ENCODE data around the gene GPC5. TPM values are rescaled to one million over a fixed set of nuclear protein-coding genes. Genes with fewer than 3 reads are reported as not detected.
A peak's percentile ranks its signal among the peaks of the same experiment; 100 is the strongest.

The GPC5 gene
- total and polyA plus RNA-seq, 9 of the 15 experiments (the other 6 are each of a cell fraction or from before 2014, with no cell fraction given): 0.18 to 0.27 TPM; not detected in 7

GRCh38 chr13:92355213-92355612 is 956.8 kb downstream of the GPC5 start:
- ATAC-seq: peak; percentile 94
- Histone ChIP-seq H4K20me1 (replicated peaks; ENCODE audit: control insufficient read depth, insufficient read depth, low read length) (no peaks in the 10 kb centered on the region), H3K9me1 (ENCODE audit: control insufficient read depth, insufficient read depth, low read length) (no peaks in the 10 kb centered on the region), H3K36me3 (ENCODE audit: control insufficient read depth, insufficient read depth, low read length) (no peaks in the 10 kb centered on the region), H3K27ac (ENCODE audit: extremely low read depth, low read depth, low read length) (no peak overlapping the region), H3K9ac (ENCODE audit: insufficient read depth in 1 of 2, low read depth in 2 of 2, low read length in 2 of 2) (no peak overlapping the region), H3K4me2 (ENCODE audit: insufficient read depth, low read length) (no peak overlapping the region), H3K27me3 (ENCODE audit: control insufficient read depth in 2 of 2, insufficient read depth in 2 of 2, low read length in 2 of 2) (no peaks in the 10 kb centered on the region), H3K79me2 (ENCODE audit: control insufficient read depth, insufficient read depth, low read length) (no peaks in the 10 kb centered on the region), H2AFZ (ENCODE audit: low read depth, low read length) (no peak overlapping the region), H3K4me3 (no peak overlapping the region), H3K4me1 (replicated peaks in 1 of 2; ENCODE audit: control insufficient read depth in 2 of 2, insufficient read depth in 2 of 2, low read length in 2 of 2) (no peaks in the 10 kb centered on the region), H3K9me3 (replicated peaks; ENCODE audit: control insufficient read depth, insufficient read depth, low read depth, low read length) (no peaks in the 10 kb centered on the region)
- TF ChIP-seq SMC3 (conservative IDR thresholded peaks at IDR 0.05; ENCODE audit: insufficient read depth, low read depth, low read length) (peak; percentile 50; the same call in 1 of the 2 replicates), JUND (IDR thresholded peaks at IDR 0.05; ENCODE audit: borderline replicate concordance, low read depth, low read length) (peak; percentile 36; the same call in 1 of the 2 replicates), JUND (tag; IDR thresholded peaks at IDR 0.05; ENCODE audit: borderline replicate concordance, low read depth, low read length) (no peak), TEAD2 (tag; IDR thresholded peaks at IDR 0.05) (0 out of 2 replicates have a peak, but pooled peaks have one; percentile 45), CTCF (IDR thresholded peaks at IDR 0.05 in 2 of 3, conservative IDR thresholded peaks at IDR 0.05 in 1 of 3; ENCODE audit: insufficient read depth in 2 of 3, low read depth in 1 of 3, low read length in 3 of 3) (peak in 1 of 3 experiments; percentile 98; a peak in 2 of 6 replicates), SFPQ (IDR thresholded peaks at IDR 0.05; ENCODE audit: low read depth, low read length) (no peak), NKRF (IDR thresholded peaks at IDR 0.05; ENCODE audit: borderline replicate concordance) (no peak), ZNF384 (IDR thresholded peaks at IDR 0.05; ENCODE audit: low read depth, low read length) (0 out of 2 replicates have a peak, but pooled peaks have one; percentile 22), HEY1 (CRISPR knock-in tag; IDR thresholded peaks at IDR 0.05; ENCODE audit: borderline replicate concordance) (0 out of 2 replicates have a peak, but pooled peaks have one; percentile 37), MAFK (IDR thresholded peaks at IDR 0.05; ENCODE audit: low read length) (no peak), ZFX (CRISPR knock-in tag; IDR thresholded peaks at IDR 0.05) (peak; percentile 19; the same call in 1 of the 2 replicates)
- intact Hi-C loops (cut with micrococcal nuclease) (loop anchor here (5.0 kb wide), 1 partner anchor 872 kb away; the partner anchor contains the start of gene GPC6), in situ Hi-C loops (cut with MboI) (no loop called here)
- POLR2A ChIA-PET: interaction anchor here (0.8 to 1.0 kb wide), 2 partner anchors 10 to 12 kb away, joined by 3 read pairs; no protein-coding TSS in a partner anchor
- BruUV-seq (replicated peaks): no TSS peak
- 0% methylated on average over 1 of the region's 1 CpG for WGBS (ENCODE audit: insufficient coverage, low coverage, missing lambda C conversion rate)
- peak; percentile 59 to 64 (median 63) for DNase-seq (ENCODE audit: extremely low read depth in 1 of 4, low spot score in 3 of 4)
- FAIRE-seq: no peak
- CTCF ChIA-PET (ENCODE audit: low intra/inter-chr PET ratio): interaction anchor here (0.6 to 0.9 kb wide), 2 partner anchors 870 to 1488 kb away, joined by 3 to 4 read pairs; no protein-coding TSS in a partner anchor
